SJSA1 (cell line): ENCODE data around the gene ERBB3. TPM values are rescaled to one million over a fixed set of nuclear protein-coding genes. Genes with fewer than 3 reads are reported as not detected.

Source experiments
- DNase-seq, 2 experiments: peaks; one replicate each; pipeline ENCODE4 v3.0.0-alpha.2; 2015 to 2020; ENCODE audit warnings: low spot score in 2 of 2, low read depth in 1 of 2
- H3K27ac ChIP-seq: fragments of 250-450 bp; sonication (Bioruptor Pico); 2 replicates; pipeline ENCODE4 v1.5.1; 2020; ENCODE audit warnings: mild to moderate bottlenecking, moderate library complexity
- H3K27me3 ChIP-seq: fragments of 250-450 bp; sonication (Bioruptor Pico); replicated peaks from 2 replicates; pipeline ENCODE4 v1.5.1; 2020; ENCODE audit warnings: mild to moderate bottlenecking, moderate library complexity
- H3K36me3 ChIP-seq: fragments of 250-450 bp; sonication (Bioruptor Pico); 2 replicates; pipeline ENCODE4 v1.5.1; 2020; ENCODE audit warnings: mild to moderate bottlenecking
- H3K4me1 ChIP-seq: fragments of 250-450 bp; sonication (Bioruptor Pico); replicated peaks from 2 replicates; pipeline ENCODE4 v1.6.1; 2021; ENCODE audit warnings: mild to moderate bottlenecking
- H3K4me3 ChIP-seq: fragments of 250-450 bp; sonication (Bioruptor Pico); 2 replicates; pipeline ENCODE4 v1.5.1; 2020; ENCODE audit warnings: mild to moderate bottlenecking
- H3K9me3 ChIP-seq: fragments of 250-450 bp; sonication (Bioruptor Pico); replicated peaks from 2 replicates; pipeline ENCODE4 v1.5.1; 2020; ENCODE audit warnings: mild to moderate bottlenecking
- total RNA-seq: library from RNA; depleted of rRNA; stranded (reverse); fragments of >200 nt; shearing (Covaris generic); gene quantifications from 2 replicates; pipeline ENCODE4 v1.2.3, GENCODE V29; 2014

Gene ERBB3
- total RNA-seq, 1 experiment from 2014 or later: not detected

GRCh38 chr12:56124133-56124532 lies 44.2 kb downstream of the ERBB3 start:
- Histone ChIP-seq H3K9me3 (no peaks in the 10 kb centered on the region), H3K27me3 (no peaks in the 10 kb centered on the region), H3K4me3 (no peak overlapping the region), H3K27ac (no peak overlapping the region), H3K4me1 (peaks cover 28% of the 10 kb centered on the region), H3K36me3 (peaks cover 19% of the 10 kb centered on the region)
- no peak for DNase-seq

GRCh38 chr12:56126732-56127239 lies 46.8 kb downstream of the ERBB3 start:
- Histone ChIP-seq H3K27ac (peak overlapping the region; percentile 54; the same call in 1 of the 2 replicates), H3K27me3 (no peaks in the 10 kb centered on the region), H3K4me3 (no peak overlapping the region), H3K36me3 (peaks cover 23% of the 10 kb centered on the region), H3K4me1 (peaks cover 19% of the 10 kb centered on the region), H3K9me3 (no peaks in the 10 kb centered on the region)
- no peak for DNase-seq

- Histone ChIP-seq H3K27ac (peak overlapping the region; percentile 54), H3K4me1 (peaks cover 19% of the 10 kb centered on the region), H3K4me3 (peak overlapping the region; percentile 53), H3K27me3 (no peaks in the 10 kb centered on the region), H3K36me3 (peaks cover 30% of the 10 kb centered on the region), H3K9me3 (no peaks in the 10 kb centered on the region)
- no peak for DNase-seq
These were observed 47.5 kb downstream of the ERBB3 start for GRCh38 chr12:56127485-56127887.

- peak within 1 kb of the TSS; percentile 54 for H3K27ac ChIP-seq
- peaks cover 19% of the 10 kb centered on the region for H3K4me1 ChIP-seq
- DNase-seq: peak; percentile 99
- no peaks in the 10 kb centered on the region for H3K9me3 ChIP-seq
- H3K27me3 ChIP-seq: no peaks in the 10 kb centered on the region
- H3K36me3 ChIP-seq: peaks cover 36% of the 10 kb centered on the region
- peak within 1 kb of the TSS; percentile 53 for H3K4me3 ChIP-seq
These were observed 48.1 kb downstream of the ERBB3 start, which contains the start of gene ESYT1 for GRCh38 chr12:56127888-56128669. ESYT1 (plus strand) TSS chr12:56128267; CDS start chr12:56128320, 53 bp downstream.

GRCh38 chr12:56128670-56129205 lies 48.8 kb downstream of the ERBB3 start:
- Histone ChIP-seq H3K9me3 (no peaks in the 10 kb centered on the region), H3K4me3 (peak overlapping the region; percentile 53), H3K36me3 (peaks cover 43% of the 10 kb centered on the region), H3K4me1 (peaks cover 19% of the 10 kb centered on the region), H3K27ac (no peak overlapping the region; the same call in 1 of the 2 replicates), H3K27me3 (no peaks in the 10 kb centered on the region)
- DNase-seq: peak in 1 of 2 experiments; percentile 58

GRCh38 chr12:56129206-56129941 lies 49.4 kb downstream of the ERBB3 start:
- Histone ChIP-seq H3K4me1 (peaks cover 19% of the 10 kb centered on the region), H3K9me3 (no peaks in the 10 kb centered on the region), H3K36me3 (peaks cover 49% of the 10 kb centered on the region), H3K4me3 (peak overlapping the region; percentile 53), H3K27me3 (no peaks in the 10 kb centered on the region), H3K27ac (no peak overlapping the region)
- peak; percentile 62 to 72 for DNase-seq

- H3K27ac ChIP-seq: no peak overlapping the region
- no peak for DNase-seq
- no peaks in the 10 kb centered on the region for H3K27me3 ChIP-seq
- no peak overlapping the region for H3K4me3 ChIP-seq
- peaks cover 19% of the 10 kb centered on the region for H3K4me1 ChIP-seq
- peaks cover 54% of the 10 kb centered on the region for H3K36me3 ChIP-seq
- no peaks in the 10 kb centered on the region for H3K9me3 ChIP-seq
These were observed 50.1 kb downstream of the ERBB3 start for GRCh38 chr12:56129942-56130495.

- no peak for DNase-seq
- Histone ChIP-seq H3K27ac (no peak overlapping the region), H3K9me3 (no peaks in the 10 kb centered on the region), H3K27me3 (no peaks in the 10 kb centered on the region), H3K4me3 (no peak overlapping the region), H3K4me1 (peaks cover 17% of the 10 kb centered on the region), H3K36me3 (peaks cover 61% of the 10 kb centered on the region)
These were observed 50.9 kb downstream of the ERBB3 start for GRCh38 chr12:56130876-56131275.

GRCh38 chr12:56134897-56135296 lies 54.9 kb downstream of the ERBB3 start:
- no peak for DNase-seq
- peaks cover 94% of the 10 kb centered on the region for H3K36me3 ChIP-seq
- no peaks in the 10 kb centered on the region; the same call in 1 of the 2 replicates for H3K4me1 ChIP-seq
- no peak overlapping the region for H3K4me3 ChIP-seq
- no peak overlapping the region for H3K27ac ChIP-seq
- H3K9me3 ChIP-seq: no peaks in the 10 kb centered on the region
- no peaks in the 10 kb centered on the region for H3K27me3 ChIP-seq

GRCh38 chr12:56137853-56138571 lies 58.0 kb downstream of the ERBB3 start:
- Histone ChIP-seq H3K4me3 (no peak overlapping the region), H3K9me3 (no peaks in the 10 kb centered on the region), H3K36me3 (peaks cover 91% of the 10 kb centered on the region), H3K27ac (no peak overlapping the region), H3K4me1 (no peaks in the 10 kb centered on the region), H3K27me3 (no peaks in the 10 kb centered on the region)
- DNase-seq: no peak

GRCh38 chr12:56141946-56142784 lies 62.2 kb downstream of the ERBB3 start:
- DNase-seq: no peak
- peaks cover 78% of the 10 kb centered on the region for H3K36me3 ChIP-seq
- no peaks in the 10 kb centered on the region for H3K27me3 ChIP-seq
- no peak overlapping the region for H3K4me3 ChIP-seq
- H3K27ac ChIP-seq: no peak overlapping the region
- no peaks in the 10 kb centered on the region for H3K4me1 ChIP-seq
- H3K9me3 ChIP-seq: no peaks in the 10 kb centered on the region

- Histone ChIP-seq H3K36me3 (peaks cover 68% of the 10 kb centered on the region), H3K9me3 (no peaks in the 10 kb centered on the region), H3K27ac (no peak overlapping the region)
These were observed 63.3 kb downstream of the ERBB3 start for GRCh38 chr12:56143217-56143616.

More at GRCh38 chr12:56143217-56143616, 63.3 kb downstream of the ERBB3 start:
- Histone ChIP-seq H3K4me3 (no peak overlapping the region), H3K4me1 (no peaks in the 10 kb centered on the region), H3K27me3 (no peaks in the 10 kb centered on the region)
- no peak for DNase-seq
